Ramos (cell line): Measurements from ENCODE around the gene ABI2.
"Not testable (repeated sequence)": the region's sequence is repeated elsewhere in the genome, so short reads cannot be mapped to it uniquely, and the experiment has no call there.

ENCODE experiments used
- in situ Hi-C: fragments of 300-500 bp; cut with MboI; formaldehyde crosslinking; loops from one replicate; pipeline ENCODE4 v1.14.3; 2022; ENCODE audit warnings: low sequenced_read_pairs; ENCODE audit not compliant: unreplicated experiment

Gene ABI2

GRCh38 chr2:203327901-203328759 lies at the start of gene ABI2:
TSS of gene ABI2 (plus strand) at chr2:203328394. CDS start at chr2:203328515, 121 bp downstream.
- in situ Hi-C loops: no loop called here

- in situ Hi-C loops: no loop called here
These were observed 48.9 kb upstream of the ABI2 start for GRCh38 chr2:203279288-203279687.

- in situ Hi-C loops: no loop called here
These were observed 47.6 kb upstream of the ABI2 start for GRCh38 chr2:203280428-203281064.

- in situ Hi-C loops: no loop called here
These were observed 46.1 kb upstream of the ABI2 start for GRCh38 chr2:203282101-203282500.

- in situ Hi-C loops: no loop called here
These were observed 41.7 kb upstream of the ABI2 start for GRCh38 chr2:203286532-203286931.

GRCh38 chr2:203301667-203302066 lies 26.5 kb upstream of the ABI2 start:
- in situ Hi-C loops: no loop called here

GRCh38 chr2:203302586-203302985 lies 25.6 kb upstream of the ABI2 start:
- in situ Hi-C loops: not testable (repeated sequence)

GRCh38 chr2:203310688-203311436 lies 17.3 kb upstream of the ABI2 start:
- in situ Hi-C loops: no loop called here

GRCh38 chr2:203326356-203326755 lies 1.8 kb upstream of the ABI2 start:
- in situ Hi-C loops: no loop called here

- in situ Hi-C loops: no loop called here
These were observed 653 bp upstream of the ABI2 start for GRCh38 chr2:203327582-203327900.

GRCh38 chr2:203328760-203329540 lies 756 bp downstream of the ABI2 start:
- in situ Hi-C loops: no loop called here

GRCh38 chr2:203330434-203330833 lies 2.2 kb downstream of the ABI2 start:
- in situ Hi-C loops: no loop called here

- in situ Hi-C loops: no loop called here
These were observed 10.1 kb downstream of the ABI2 start for GRCh38 chr2:203338322-203338721.

- in situ Hi-C loops: no loop called here
These were observed 12.7 kb downstream of the ABI2 start for GRCh38 chr2:203340791-203341487.

- in situ Hi-C loops: no loop called here
These were observed 13.6 kb downstream of the ABI2 start for GRCh38 chr2:203341741-203342310.

GRCh38 chr2:203342374-203342773 lies 14.2 kb downstream of the ABI2 start:
- in situ Hi-C loops: not testable (repeated sequence)

GRCh38 chr2:203344667-203345066 lies 16.5 kb downstream of the ABI2 start:
- in situ Hi-C loops: no loop called here

- in situ Hi-C loops: no loop called here
These were observed 18.4 kb downstream of the ABI2 start for GRCh38 chr2:203346612-203347011.

- in situ Hi-C loops: no loop called here
These were observed 19.2 kb downstream of the ABI2 start for GRCh38 chr2:203347375-203347774.
